ENCODE data around the gene AHNAK2.
"Not testable (repeated sequence)": the region's sequence is repeated elsewhere in the genome, so short reads cannot be mapped to it uniquely, and the experiment has no call there.

Gene AHNAK2

DNA sequence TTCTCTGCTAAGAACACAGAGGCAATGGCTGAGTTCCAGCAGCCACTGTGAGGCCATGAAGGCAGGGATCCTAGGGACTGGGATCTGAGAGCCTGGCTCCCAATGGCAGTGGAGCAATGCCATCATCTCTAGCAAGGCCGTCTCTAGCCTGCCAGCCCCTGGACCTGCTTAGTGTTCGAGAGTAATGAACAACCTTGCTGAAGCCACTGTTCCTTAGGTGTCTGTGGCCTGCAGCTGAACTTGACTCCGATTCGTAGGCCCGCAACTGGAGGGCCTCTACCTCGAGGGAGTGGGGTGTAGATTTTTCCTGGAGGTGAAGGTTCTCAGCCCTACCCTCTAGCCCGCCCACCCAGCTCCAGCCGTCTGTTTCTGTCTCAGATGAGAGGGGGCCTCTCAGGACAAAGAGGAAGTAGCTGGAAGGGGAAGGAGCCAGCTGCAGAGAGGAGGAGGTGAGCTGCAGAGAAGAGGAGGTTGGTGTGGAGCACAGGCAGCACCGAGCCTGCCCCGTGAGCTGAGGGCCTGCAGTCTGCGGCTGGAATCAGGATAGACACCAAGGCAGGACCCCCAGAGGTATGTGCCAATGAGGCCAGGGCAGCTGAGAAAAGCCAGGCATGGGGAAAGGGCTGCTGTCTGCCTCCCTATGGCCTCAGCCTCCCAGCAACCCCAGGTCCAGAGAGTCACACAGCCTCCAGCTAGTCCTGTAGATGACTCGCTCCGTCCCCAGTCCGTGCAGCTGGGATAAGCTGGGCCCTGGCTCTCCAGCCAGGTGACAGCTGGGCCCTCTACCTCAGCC lies 53.6 kb downstream of the AHNAK2 start, which contains the start of gene PLD4:
TSS of gene PLD4 (plus strand) at position 459 of the 793 bp plus-strand sequence. CDS start 2,262 bp downstream, outside the sequence.
- FAIRE-seq: no peak

DNA sequence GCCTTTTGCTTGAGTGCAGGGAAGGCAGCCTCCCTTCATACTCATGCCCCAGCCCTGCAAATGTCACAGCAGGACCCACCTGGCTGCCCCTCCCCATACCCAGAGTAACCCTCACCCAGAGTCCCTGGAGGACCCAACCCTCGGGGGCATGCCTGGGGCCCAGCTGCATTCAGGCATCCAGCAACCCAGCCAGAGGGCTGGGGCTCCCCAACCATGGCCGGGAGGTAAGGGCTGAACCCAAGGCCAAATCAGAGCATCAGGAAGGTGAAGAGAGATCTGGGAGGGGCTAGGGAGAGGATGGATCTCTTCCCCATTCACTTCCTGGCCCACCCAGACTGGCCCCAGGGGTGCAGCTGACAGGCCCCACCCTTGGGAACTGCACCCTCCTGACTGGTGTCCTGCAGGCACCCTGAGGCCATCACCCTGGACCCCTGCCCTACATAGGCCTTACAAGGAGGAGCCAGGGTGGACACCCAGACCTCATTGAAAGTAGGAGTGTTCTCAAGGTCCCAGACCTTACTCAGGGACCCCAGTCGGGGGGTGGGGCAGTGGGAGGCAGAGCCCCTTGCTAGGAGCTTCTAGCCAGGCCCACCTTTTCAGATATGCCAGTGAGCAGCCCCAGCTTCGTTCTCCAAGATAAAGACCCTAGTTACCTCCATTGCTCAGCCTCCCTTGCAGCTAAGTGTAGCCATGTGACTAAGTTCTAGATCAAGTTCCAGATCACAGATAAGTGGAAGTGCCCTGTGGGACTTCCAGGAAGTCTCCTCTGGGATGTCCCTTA lies 54.3 kb downstream of the AHNAK2 start:
- FAIRE-seq: no peak

DNA sequence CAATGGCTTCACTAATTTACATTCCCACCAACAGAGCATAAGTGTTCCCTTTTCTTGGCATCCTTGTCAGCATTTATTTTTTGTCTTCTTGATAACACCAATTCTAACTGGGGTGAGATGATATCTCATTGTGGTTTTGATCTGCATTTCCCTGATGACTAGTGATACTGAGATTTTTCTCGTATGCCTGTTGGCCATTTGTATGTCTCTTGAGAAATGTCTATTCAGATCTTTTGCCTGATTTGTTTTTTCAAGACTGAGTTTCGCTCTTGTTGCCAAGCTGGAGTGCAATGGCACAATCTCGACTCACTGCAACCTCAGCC lies 58.2 kb downstream of the AHNAK2 start:
- FAIRE-seq: no peak

DNA sequence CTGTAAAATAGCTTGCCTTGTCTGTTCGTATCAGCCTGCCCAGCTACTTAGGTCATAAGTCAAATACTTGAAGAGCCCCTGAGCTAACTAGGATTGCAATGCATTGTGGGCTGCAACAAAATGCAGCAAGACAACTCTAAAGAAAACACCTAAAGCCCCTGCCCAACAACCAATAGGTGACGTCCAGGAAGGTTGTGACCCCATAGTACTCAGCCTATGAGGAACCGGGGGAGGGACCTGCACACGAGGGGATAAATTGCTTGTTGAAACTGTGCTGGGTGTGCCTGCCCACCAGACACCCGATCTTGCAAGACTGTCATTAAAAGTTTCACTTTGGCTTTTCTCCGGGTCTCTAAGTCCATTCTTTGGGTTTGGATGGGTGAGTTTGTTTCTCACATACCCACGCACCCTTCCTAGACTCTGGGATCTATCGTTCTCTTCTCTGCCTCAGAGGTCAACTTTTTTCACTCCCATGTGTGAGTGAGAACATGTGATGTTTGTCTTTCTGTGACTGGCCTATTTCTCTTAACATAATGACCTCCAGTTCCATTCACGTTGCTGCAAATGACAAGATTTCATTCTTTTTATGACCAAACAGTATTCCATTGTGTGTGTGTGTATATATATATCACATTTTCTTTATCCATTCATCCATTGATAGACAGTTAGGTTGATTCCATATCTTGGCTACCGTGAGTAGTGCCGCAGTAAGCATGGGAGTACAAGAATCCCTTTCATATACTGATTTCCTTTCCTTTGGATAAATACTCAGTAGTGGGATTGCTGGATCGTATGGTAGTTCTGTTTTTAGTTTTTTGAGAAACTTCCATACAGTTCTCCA lies 58.8 kb downstream of the AHNAK2 start:
- not testable (repeated sequence) for FAIRE-seq

DNA sequence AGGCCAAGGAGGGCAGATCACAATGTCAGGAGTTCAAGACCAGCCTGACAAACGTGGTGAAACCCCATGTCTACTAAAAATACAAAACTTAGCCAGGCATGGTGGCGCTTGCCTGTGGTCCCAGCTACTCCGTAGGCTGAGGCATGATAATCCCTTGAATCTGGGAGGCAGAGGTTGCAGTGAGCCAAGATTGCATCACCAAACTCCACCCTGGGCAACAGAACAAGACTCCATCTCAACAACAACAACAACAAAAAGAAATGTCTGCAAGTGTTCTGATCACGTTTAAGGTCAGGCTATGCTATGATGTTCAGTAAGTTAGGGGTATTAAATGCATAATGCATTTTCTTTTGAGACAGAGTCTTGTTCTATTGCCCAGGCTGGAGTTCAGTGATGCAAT lies 60.2 kb downstream of the AHNAK2 start:
- FAIRE-seq: no peak

DNA sequence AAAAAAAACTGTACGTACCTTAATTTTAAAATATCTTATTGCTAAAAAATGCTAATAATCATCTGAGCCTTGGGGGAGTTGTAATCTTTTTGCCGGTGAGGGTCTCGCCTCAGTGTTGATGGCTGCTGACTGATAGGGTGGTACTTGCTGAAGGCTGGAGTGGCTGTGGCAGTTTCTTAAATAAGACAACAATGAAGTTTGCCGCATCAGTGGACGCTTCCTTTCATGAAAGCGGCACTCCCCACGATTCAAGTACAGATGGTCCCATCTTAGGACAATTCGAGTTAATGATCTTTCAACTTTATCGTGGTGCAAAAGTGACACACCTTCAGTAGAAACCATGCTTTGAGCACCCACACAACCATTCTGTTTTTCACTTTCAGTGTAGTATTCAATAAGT lies 61.1 kb downstream of the AHNAK2 start:
- FAIRE-seq: no peak

DNA sequence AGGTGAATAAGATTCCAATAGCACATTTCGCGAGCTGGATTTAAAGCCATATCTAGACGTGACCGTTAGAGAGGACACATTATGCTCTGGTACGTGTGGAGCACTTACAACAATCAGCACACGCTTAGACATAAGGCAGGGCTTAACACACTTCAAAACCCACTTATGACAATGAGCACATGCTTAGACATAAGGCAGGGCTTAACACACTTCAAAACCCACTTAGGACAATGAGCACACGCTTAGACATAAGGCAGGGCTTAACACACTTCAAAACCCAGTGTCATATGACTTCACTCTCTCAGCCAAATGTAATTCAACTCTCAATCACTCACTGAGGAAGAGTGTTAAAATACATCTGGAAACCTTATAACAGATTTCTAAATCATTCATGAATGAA lies 64.7 kb downstream of the AHNAK2 start:
- FAIRE-seq: no peak

DNA sequence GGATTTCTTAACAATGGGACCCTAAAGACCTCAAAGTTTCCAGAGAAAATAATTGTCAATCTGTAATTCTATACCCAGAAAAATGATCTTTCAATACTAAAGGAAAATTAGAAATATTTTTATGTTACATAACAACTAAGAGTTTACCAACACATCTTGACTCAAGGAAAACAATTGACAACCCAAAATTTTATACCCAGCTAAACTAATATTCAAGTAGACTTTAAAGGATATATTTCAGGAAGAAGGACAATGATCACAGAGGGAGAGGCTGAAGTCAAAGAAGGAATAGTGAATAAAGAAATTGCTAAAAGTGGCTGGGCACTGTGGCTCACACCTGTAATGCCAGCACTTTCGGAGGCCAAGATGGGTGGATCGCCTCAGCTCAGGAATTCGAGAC lies 66.1 kb downstream of the AHNAK2 start:
- FAIRE-seq: no peak

DNA sequence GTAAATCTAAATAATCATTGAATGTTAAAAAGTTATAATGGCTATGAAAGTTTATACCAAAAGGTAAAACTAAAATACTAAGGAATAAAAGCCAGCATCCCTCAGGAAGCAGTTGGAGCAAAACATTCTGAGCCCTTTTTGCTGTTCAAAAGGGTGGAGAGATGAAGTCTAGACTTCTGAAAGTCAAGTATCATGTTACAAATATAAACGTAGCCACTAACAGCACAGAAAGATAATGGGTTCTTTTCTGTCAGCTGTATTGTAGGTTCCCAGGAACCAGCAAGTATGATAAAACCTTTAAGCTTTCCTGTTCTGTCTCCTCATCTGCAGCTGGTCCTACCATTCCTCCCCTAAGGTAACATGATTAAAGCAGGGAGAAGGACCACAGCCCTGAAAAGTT lies 69.9 kb downstream of the AHNAK2 start:
- no peak for FAIRE-seq

DNA sequence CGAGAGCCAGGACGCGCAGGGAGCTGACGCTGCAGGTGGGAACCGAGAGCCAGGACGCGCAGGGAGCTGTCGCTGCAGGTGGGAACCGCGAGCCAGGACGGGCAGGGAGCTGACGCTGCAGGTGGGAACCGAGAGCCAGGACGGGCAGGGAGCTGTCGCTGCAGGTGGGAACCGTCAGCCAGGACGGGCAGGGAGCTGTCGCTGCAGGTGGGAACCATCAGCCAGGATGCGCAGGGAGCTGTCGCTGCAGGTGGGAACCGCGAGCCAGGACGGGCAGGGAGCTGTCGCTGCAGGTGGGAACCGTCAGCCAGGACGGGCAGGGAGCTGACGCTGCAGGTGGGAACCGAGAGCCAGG lies 72.6 kb downstream of the AHNAK2 start:
- FAIRE-seq: not testable (repeated sequence)

DNA sequence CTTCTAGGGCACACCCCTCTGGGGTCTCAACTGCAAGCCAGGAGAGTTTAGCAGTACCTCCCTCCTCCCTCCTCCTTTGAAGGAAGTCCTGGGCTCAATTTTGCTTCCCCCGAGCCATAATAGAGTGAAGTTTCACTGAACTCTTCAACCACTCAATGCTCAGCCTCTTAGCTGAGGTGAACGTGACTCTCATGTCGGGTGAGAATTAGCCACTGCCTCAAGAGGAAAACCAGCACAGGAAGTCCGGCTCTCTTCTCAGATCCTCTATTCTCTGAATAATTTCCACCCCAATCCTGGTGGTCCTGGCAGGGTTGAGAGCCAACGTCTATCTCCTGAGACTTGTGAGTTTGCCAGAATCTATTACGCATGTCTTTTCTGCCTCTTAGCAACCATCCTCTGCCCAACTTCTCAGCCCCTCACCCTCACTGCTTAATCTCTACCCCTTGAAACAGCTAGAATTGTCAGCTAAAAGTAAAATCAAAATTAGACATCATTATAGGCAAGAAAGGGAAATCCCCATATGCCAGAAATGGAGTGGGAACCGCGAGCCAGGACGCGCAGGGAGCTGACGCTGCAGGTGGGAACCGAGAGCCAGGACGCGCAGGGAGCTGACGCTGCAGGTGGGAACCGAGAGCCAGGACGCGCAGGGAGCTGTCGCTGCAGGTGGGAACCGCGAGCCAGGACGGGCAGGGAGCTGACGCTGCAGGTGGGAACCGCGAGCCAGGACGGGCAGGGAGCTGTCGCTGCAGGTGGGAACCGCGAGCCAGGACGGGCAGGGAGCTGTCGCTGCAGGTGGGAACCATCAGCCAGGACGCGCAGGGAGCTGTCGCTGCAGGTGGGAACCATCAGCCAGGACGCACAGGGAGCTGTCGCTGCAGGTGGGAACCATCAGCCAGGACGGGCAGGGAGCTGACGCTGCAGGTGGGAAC lies 73.3 kb downstream of the AHNAK2 start:
- not testable (repeated sequence) for FAIRE-seq

DNA sequence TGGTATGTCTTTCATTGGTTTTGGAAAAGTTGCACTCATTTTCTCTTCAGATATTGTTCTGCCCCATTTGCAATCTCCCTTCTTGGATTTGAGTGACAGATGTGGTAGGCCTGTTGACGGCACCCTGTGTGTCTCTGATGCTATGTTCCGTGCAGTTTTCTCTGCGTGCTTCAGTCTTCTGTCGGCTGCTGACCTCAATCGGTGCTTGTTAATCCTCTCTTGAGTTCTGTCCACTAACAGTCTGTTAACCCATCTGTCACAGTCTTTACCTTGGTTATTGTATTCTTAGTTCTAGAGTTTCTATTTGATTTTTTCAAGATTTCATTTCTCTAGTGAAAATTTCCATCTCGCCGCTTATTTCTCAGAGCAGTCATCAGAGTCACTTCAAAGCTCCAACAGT lies 74.2 kb downstream of the AHNAK2 start:
- no peak for FAIRE-seq

DNA sequence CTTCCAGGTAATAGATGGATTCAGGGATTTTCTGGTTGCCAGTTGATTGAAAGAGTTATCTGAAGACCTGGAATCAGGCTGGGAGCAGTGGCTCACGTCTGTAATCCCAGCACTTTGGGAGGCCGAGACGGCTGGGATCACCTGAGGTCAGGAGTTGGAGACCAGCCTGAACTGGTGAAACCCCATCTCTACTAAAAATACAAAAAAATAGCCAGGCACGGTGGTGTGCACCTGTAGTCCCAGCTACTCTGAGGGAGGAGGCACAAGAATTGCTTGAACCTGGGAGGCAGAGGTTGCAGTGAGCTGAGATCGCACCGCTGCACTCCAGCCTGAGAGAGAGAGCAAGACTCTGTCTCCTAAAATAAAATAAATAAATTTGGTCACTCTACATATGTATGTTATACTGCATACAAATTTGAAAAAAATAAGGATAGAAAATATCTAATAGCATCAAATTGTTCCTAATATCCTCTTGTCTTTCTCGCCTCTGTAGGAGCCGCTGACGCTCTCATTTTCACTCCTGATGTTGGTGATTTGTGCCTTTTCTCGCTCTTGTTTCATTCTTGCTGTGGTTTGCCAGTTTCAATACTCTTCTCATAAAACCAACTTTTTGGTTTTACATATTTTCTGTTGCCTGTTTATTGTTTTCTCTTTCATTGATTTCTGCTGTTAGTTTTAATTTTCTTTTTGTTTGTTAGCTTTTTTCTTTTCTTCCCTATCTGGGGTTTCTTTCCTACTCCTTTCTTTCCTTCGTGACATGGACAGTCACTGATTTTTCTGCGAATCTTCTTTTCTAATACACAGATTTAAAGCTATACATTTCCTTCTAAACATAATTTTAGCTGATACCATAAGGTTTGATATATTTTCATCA lies 77.3 kb downstream of the AHNAK2 start:
- no peak for FAIRE-seq

DNA sequence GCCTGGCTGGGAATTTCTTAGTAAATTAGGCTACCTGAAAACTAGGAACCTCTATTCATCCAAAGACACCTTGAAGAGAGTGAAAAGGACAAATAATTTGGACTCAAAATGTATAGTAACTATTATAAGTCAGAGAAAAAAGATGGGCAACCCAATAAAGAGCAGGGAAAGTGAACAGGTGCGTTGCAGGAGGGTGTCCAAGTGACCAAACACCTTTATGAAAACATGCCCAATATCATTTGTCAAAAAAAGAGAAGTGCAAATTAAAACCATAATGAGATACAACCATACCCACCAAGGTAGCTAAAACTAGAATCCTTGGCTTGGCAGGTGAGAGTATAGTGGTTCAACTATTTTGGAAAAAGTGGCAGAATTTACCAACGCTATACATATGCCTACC lies 78.4 kb downstream of the AHNAK2 start:
- no peak for FAIRE-seq

DNA sequence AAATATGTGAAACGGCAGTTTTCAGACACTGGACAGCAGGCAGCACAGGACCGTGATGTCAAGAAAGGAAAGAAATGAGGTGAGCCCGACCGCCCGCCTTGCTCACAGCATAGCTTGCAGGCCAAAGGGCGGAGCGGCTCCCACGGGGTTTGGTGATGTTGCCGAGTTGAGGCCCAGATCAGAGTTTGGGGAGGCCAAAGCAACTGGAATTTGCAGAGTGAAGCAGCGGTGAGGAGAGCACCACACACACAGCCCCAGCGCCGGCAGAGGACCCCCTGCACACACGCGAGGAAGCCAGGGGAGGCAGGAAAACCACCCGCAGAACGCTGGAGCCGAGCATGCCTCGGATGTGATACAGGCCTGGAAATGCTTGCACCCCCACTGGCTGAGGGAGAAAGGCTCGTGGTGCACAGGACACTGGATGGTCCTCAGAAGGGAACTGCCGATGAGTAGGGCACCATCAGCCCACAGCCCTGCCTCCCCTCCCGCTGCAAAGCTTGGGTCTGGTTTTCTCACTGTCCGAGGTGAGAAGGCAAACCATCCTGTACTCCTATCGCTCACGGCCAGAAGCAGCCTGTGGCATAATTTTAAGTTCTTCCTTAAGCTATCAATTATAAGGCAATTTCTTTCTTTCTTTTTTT lies 79.2 kb downstream of the AHNAK2 start:
- FAIRE-seq: no peak

DNA sequence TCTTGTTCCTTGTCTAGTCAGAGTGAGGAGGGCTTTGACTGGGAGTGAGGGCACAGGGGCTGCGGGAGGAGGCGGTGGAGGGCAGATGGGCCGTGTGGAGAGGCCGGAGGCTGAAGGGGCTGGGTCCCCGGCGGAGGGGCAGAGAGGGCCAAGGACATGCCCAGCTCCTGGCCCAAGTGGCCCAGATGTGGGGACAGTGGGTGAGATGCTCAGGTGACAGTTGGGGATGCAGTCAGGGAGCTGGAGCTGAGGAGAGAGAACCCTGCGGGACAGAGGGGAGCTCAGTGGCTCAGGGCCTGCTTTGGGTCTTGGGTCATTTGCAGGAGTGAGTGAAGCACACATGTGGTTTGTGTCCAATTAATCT lies 80.0 kb downstream of the AHNAK2 start:
- no peak for FAIRE-seq

DNA sequence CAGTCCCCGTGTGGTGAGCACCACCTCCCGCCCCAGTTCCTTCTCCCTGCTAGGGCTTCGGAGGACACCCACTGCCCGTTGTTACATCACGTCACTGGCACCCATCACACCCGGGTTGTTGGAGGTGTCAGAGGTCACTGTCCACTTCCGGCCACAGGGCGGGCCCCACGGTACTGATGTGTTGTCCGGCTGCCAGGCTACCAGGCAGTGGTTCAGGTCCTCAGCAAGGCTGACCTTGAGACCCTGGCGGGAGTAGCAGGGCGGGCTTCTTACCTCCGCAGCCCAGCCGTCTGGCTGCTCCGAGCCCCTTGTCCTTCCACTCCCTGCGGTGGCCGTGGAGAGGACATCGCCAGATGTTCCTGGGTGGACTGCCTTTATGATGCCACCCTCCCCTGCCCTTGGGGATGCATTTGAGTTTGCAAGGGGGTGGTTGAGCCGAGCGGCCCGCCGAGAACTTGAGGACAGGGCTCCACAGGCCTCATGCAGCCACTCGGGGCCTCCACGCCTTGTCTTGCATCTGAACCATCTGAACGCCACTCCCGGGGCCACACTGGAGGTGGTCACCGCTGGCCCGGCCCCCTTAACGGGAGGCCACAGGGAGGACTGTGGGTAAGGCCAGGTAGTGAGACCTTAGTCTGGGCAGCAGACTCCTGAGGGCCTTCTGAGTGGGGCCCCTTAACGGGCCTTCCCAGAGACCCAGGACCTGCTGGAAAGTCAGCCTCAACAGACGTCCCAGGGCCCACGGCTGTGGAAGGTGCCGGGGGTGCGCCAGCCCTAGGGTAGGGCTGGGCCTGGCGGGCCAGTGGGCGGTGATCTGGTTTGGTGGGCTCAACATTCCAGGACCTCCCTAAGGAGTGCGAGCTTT lies 80.6 kb downstream of the AHNAK2 start:
- FAIRE-seq: no peak

DNA sequence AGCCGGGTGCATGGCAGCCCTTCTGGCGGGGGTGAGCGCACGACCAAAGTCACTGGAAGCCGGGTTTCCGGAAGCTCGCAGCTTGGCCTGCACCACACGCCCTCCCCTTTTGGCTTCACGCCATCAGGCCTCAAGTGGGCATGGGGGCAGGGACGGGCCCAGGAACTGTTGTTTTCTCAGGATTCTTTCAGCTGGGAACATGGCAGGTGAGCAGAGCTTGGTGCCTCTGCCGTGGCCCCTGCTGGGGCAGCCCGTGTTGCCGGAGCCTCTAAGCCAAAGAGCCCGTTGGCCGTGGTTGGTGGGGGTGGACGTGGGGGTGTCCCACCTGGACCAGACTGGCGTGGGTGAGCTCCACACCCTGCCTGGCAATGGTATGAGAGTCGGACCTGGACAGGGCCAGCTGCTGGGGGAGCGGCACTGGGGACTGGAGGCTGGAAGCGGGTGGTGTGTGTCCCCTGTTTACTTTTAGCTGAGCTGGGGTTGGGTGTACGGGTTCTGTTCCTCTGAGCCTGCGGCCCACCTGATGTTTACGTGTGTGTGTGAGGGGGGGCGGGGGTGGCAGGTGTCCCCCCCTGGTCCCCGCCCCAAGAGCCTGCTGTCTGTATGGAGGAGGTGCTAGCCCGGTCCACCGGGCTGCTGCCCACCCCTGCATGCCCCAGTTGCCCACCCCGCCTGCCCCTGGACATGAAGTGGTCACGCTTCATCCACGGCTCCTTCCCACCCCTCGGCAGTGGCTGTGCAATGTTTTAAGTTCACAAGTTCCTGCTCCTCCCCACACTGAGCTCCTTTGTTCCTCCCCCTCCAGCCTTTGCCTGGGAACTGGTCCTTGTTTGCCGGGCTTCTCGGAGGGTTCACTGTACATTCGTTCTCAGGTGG lies 82.2 kb downstream of the AHNAK2 start:
- no peak for FAIRE-seq
